PC-3 (cell line): ENCODE results near the gene KCNT1. TPM values are rescaled to one million over a fixed set of nuclear protein-coding genes. Genes with fewer than 3 reads are reported as not detected.

Experiments
- ATAC-seq: fragments of 200-7000 bp; cut with Tn5 transposase; 2 replicates; pipeline ENCODE4 v1.9.1; 2020; ENCODE audit warnings: mild to moderate bottlenecking, moderate library complexity
- BruUV-seq: library from RNA; stranded (reverse); fragments of 400-500 nt; replicated peaks from 2 replicates; lab custom pipeline; 2021; lab: Mats Ljungman, UMichigan
- CTCF ChIA-PET: fragments of 300-600 bp; sonication (Branson Sonifier 250); formaldehyde crosslinking; loops from one replicate; lab custom pipeline; 2022; ENCODE audit warnings: antibody characterized with exemption; lab: Charles Lee
- POLR2A ChIA-PET: fragments of 300-600 bp; sonication (Branson Sonifier 250); formaldehyde crosslinking; loops from one replicate; lab custom pipeline; 2022; ENCODE audit warnings: antibody characterized with exemption; ENCODE audit not compliant: unreplicated experiment; lab: Charles Lee
- DNase-seq: peaks from one replicate; pipeline ENCODE4 v3.0.0-alpha.2; 2015
- H2AFZ ChIP-seq: fragments of 300-600 bp; sonication (generic); 2 replicates; pipeline ENCODE4 v1.6.0; 2016; ENCODE audit warnings: antibody characterized with exemption, low read length
- H3F3A ChIP-seq: fragments of 300-600 bp; sonication (generic); one replicate; pipeline ENCODE4 v1.6.0; 2017; ENCODE audit warnings: antibody characterized with exemption, low read length, control low read depth, mild to moderate bottlenecking; ENCODE audit not compliant: unreplicated experiment
- H3K27ac ChIP-seq: fragments of 300-600 bp; sonication (generic); 2 replicates; pipeline ENCODE4 v1.5.1; 2016; ENCODE audit warnings: mild to moderate bottlenecking, low read length
- H3K27me3 ChIP-seq: fragments of 300-600 bp; sonication (generic); 2 replicates; pipeline ENCODE4 v1.6.1; 2016; ENCODE audit warnings: low read length, mixed read lengths
- H3K36me3 ChIP-seq: fragments of 300-600 bp; sonication (generic); 2 replicates; pipeline ENCODE4 v1.6.1; 2016; ENCODE audit warnings: low read depth, mixed run types, low read length, mixed read lengths
- H3K4me1 ChIP-seq: fragments of 300-600 bp; sonication (generic); 2 replicates; pipeline ENCODE4 v1.5.1; 2016; ENCODE audit warnings: low read length; ENCODE audit not compliant: insufficient read depth
- H3K4me2 ChIP-seq: fragments of 300-600 bp; sonication (generic); 2 replicates; pipeline ENCODE4 v1.6.0; 2016; ENCODE audit warnings: low read length
- H3K4me3 ChIP-seq: fragments of 300-600 bp; sonication (generic); 2 replicates; pipeline ENCODE4 v1.5.1; 2016; ENCODE audit warnings: mild to moderate bottlenecking, low read length, mixed read lengths
- H3K79me2 ChIP-seq: fragments of 300-600 bp; sonication (generic); 2 replicates; pipeline ENCODE4 v1.6.1; 2017; ENCODE audit warnings: low read length, mixed read lengths
- H3K9ac ChIP-seq: fragments of 300-600 bp; sonication (generic); 2 replicates; pipeline ENCODE4 v1.6.0; 2016; ENCODE audit warnings: mild to moderate bottlenecking, low read length
- H3K9me2 ChIP-seq: fragments of 300-600 bp; sonication (generic); replicated peaks from 2 replicates; pipeline ENCODE4 v1.6.1; 2016; ENCODE audit warnings: mixed run types, low read length, mixed read lengths
- H3K9me3 ChIP-seq: fragments of 300-600 bp; sonication (generic); 2 replicates; pipeline ENCODE4 v1.6.1; 2016; ENCODE audit warnings: low read length, mixed read lengths
- H4K20me1 ChIP-seq: fragments of 300-600 bp; sonication (generic); 2 replicates; pipeline ENCODE4 v1.6.1; 2016; ENCODE audit warnings: low read length, mixed read lengths
- EZH2 ChIP-seq: fragments of 300-600 bp; sonication (generic); IDR thresholded peaks from one replicate; pipeline ENCODE4 v1.6.1; 2017; ENCODE audit warnings: antibody characterized with exemption, mild to moderate bottlenecking, low read length; ENCODE audit not compliant: unreplicated experiment
- EZH2phosphoT487 ChIP-seq: fragments of 300-600 bp; sonication (generic); IDR thresholded peaks from 2 replicates; pipeline ENCODE4 v1.6.1; 2018; ENCODE audit warnings: mild to moderate bottlenecking, antibody characterized with exemption, low read length, borderline replicate concordance
- intact Hi-C: fragments of 100-400 bp; cut with micrococcal nuclease; formaldehyde crosslinking; loops from 2 replicates; pipeline ENCODE4 v1.9.0; 2023
- total RNA-seq: library from RNA; depleted of rRNA; stranded (reverse); fragments of >200 nt; gene quantifications from 2 replicates; pipeline ENCODE4 v1.2.3, GENCODE V29; 2014
- TF ChIP-seq, protein P1 (sequence below): fragments of 300-600 bp; sonication (generic); conservative IDR thresholded peaks from 2 replicates; pipeline ENCODE4 v1.5.1; 2017; ENCODE audit warnings: antibody characterized with exemption, low read depth, mild to moderate bottlenecking, low read length

KCNT1 gene
- total RNA-seq, 1 experiment from 2014 or later, result not detected

DNA sequence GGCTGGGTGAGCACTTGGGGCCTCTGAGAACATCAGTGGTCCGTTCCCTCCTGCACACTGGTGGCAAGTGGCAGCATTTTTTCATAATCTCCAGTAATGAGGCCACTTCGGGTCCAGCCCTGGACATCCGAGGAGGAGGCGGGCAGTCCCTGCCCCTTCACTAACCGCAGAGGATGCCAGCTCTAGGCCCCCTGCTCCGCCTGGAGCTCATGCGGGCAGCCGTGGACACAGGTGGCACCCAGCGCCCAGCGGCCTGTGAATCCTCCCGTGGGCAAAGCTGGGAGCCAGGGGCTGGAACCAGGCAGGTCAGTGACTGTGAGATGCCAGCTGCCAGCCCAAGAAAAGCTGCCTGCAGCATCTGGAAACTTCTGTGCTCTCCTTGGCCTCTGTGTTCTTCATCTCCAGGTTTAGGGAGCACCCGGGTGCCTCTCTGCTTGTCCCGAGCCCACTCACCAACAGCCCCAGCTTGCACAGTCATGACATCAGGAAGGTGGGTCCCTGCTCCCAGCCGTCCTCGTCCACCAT, 92.4 kb downstream of the KCNT1 start:
- DNase-seq (no peak), ATAC-seq (no peak)
- Histone ChIP-seq H3F3A (no peaks in the 10 kb centered on the region), H3K4me2 (no peak overlapping the region), H3K9me3 (no peaks in the 10 kb centered on the region), H3K27ac (no peak overlapping the region), H3K9ac (no peak overlapping the region), H2AFZ (no peak overlapping the region), H3K79me2 (no peaks in the 10 kb centered on the region), H4K20me1 (no peaks in the 10 kb centered on the region), H3K9me2 (no peaks in the 10 kb centered on the region), H3K4me3 (no peak overlapping the region), H3K4me1 (no peaks in the 10 kb centered on the region), H3K27me3 (no peaks in the 10 kb centered on the region), H3K36me3 (no peaks in the 10 kb centered on the region)
- ChIA-PET CTCF (no interaction called here), POLR2A (no interaction called here)
- no TSS peak for BruUV-seq
- intact Hi-C loops, result no loop called here
- TF ChIP-seq EZH2phosphoT487, result no peak
- TF ChIP-seq, protein P1, sequence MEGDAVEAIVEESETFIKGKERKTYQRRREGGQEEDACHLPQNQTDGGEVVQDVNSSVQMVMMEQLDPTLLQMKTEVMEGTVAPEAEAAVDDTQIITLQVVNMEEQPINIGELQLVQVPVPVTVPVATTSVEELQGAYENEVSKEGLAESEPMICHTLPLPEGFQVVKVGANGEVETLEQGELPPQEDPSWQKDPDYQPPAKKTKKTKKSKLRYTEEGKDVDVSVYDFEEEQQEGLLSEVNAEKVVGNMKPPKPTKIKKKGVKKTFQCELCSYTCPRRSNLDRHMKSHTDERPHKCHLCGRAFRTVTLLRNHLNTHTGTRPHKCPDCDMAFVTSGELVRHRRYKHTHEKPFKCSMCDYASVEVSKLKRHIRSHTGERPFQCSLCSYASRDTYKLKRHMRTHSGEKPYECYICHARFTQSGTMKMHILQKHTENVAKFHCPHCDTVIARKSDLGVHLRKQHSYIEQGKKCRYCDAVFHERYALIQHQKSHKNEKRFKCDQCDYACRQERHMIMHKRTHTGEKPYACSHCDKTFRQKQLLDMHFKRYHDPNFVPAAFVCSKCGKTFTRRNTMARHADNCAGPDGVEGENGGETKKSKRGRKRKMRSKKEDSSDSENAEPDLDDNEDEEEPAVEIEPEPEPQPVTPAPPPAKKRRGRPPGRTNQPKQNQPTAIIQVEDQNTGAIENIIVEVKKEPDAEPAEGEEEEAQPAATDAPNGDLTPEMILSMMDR, result no peak
- TF ChIP-seq EZH2, result no peak

DNA sequence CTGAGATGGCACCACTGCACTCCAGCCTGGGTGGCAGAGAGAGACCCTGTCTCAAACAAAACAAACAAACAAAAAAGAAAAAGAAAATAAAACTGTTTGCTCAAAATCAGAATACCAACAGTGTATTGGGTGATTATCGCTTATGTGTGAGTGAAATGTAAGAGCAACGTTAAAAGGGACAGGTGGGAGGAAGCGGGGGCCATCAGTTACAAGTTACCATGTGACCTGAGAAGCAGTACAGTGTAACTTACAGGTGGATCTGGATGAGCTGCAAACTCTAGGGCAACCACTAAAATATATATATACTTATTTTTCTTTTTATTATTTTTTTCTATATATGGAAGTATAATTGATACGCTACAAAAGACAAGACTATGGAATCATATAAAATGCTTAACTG, 93.4 kb downstream of the KCNT1 start:
- Histone ChIP-seq H3F3A (no peaks in the 10 kb centered on the region), H3K36me3 (no peaks in the 10 kb centered on the region), H4K20me1 (no peaks in the 10 kb centered on the region), H3K9ac (no peak overlapping the region), H3K4me2 (no peak overlapping the region), H3K9me2 (no peaks in the 10 kb centered on the region), H3K27ac (no peak overlapping the region), H2AFZ (no peak overlapping the region), H3K9me3 (no peaks in the 10 kb centered on the region), H3K4me1 (no peaks in the 10 kb centered on the region), H3K27me3 (no peaks in the 10 kb centered on the region), H3K79me2 (no peaks in the 10 kb centered on the region), H3K4me3 (no peak overlapping the region)
- ChIA-PET CTCF (interaction anchor here (0.5 kb wide), 1 partner anchor 327 kb away, joined by 3 read pairs; no protein-coding TSS in a partner anchor), POLR2A (no interaction called here)
- intact Hi-C loops, result no loop called here
- TF ChIP-seq EZH2, result no peak
- TF ChIP-seq, protein P1, result no peak
- TF ChIP-seq EZH2phosphoT487, result no peak
- ATAC-seq (no peak), DNase-seq (no peak)
- no TSS peak for BruUV-seq

DNA sequence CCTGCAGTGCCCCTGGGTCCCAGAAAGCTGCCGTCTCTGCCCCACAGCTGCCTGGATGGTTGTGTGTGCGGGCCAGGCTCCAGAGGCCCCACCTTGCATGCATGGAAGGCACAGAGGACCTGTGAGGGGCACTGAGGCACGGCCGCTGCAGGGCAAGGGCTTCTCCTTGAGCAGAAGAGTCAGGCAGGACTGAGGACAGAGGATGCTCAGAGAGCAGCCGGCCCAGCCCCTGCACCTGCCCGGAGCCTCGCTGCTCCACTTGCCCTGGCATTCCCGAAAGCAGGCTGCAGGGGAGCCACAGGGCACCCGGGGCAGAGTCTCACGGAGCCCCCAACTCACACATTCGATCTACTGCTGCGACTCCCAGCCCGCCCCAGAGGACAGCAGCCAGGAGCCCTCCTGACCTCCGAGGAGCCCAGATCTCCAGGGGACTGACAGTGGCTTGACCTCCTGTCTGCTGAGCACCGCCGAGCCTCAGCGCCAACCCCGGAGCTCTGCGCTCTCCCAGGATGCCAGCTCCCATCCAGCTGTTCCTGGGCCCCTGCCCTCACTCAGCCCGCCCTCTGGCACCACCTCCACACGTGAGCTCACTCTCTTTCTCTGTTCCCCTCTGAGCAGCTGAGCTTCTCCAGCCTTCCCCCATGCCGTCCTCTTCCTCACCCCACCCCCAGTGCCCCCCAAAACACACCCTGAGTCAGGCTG, 95.0 kb downstream of the KCNT1 start:
- no peaks in the 10 kb centered on the region for H3F3A ChIP-seq
- intact Hi-C loops, result loop anchor here (2.0 kb wide), 1 partner anchor 110 kb away; the partner anchor contains the start of gene CAMSAP1
- no peak overlapping the region for H2AFZ ChIP-seq
- no TSS peak for BruUV-seq
- ChIA-PET CTCF (interaction anchor here (0.5 kb wide), 1 partner anchor 20 kb away, joined by 7 read pairs; no protein-coding TSS in a partner anchor), POLR2A (no interaction called here)
- no peak overlapping the region for H3K4me2 ChIP-seq
- no peaks in the 10 kb centered on the region for H4K20me1 ChIP-seq
- H3K36me3 ChIP-seq, result no peaks in the 10 kb centered on the region
- H3K27ac ChIP-seq, result no peak overlapping the region
- H3K9me2 ChIP-seq, result no peaks in the 10 kb centered on the region
- no peaks in the 10 kb centered on the region for H3K27me3 ChIP-seq
- H3K4me3 ChIP-seq, result no peak overlapping the region
- TF ChIP-seq EZH2 (no peak), EZH2phosphoT487 (no peak)
- TF ChIP-seq, protein P1, result no peak
- ATAC-seq, result no peak
- H3K4me1 ChIP-seq, result no peaks in the 10 kb centered on the region
- no peak overlapping the region for H3K9ac ChIP-seq
- no peaks in the 10 kb centered on the region for H3K79me2 ChIP-seq
- no peak for DNase-seq
- H3K9me3 ChIP-seq, result no peaks in the 10 kb centered on the region
